ENCODE data around the gene HS1BP3.

The HS1BP3 gene

GRCh38 chr2:20663196-20664070 is 12.5 kb upstream of the HS1BP3 start:
- no peak for DNase-seq

- DNase-seq = no peak
These were observed 11.5 kb upstream of the HS1BP3 start for GRCh38 chr2:20662308-20662937.

- DNase-seq = peak; percentile 73
These were observed 10.8 kb upstream of the HS1BP3 start for GRCh38 chr2:20661421-20662307.

GRCh38 chr2:20660506-20661420 is 9.9 kb upstream of the HS1BP3 start:
- peak; percentile 37 for DNase-seq

GRCh38 chr2:20657522-20658235 is 6.8 kb upstream of the HS1BP3 start:
- no peak for DNase-seq

GRCh38 chr2:20656561-20656960 is 5.7 kb upstream of the HS1BP3 start:
- DNase-seq = no peak

GRCh38 chr2:20654535-20654813 is 3.6 kb upstream of the HS1BP3 start:
- no peak for DNase-seq

GRCh38 chr2:20653695-20654534 is 3.0 kb upstream of the HS1BP3 start:
- DNase-seq = no peak

GRCh38 chr2:20652673-20653575 is 2.0 kb upstream of the HS1BP3 start:
- no peak for DNase-seq

GRCh38 chr2:20652141-20652540 is 1.2 kb upstream of the HS1BP3 start:
- peak; percentile 26 for DNase-seq

- DNase-seq = no peak
These were observed 817 bp upstream of the HS1BP3 start for GRCh38 chr2:20651731-20652099.

- peak; percentile 40 for DNase-seq
These were observed 463 bp downstream of the HS1BP3 start for GRCh38 chr2:20650393-20650876.

- DNase-seq = no peak
These were observed 922 bp downstream of the HS1BP3 start for GRCh38 chr2:20649976-20650375.

- no peak for DNase-seq
These were observed 1.3 kb downstream of the HS1BP3 start for GRCh38 chr2:20649576-20649975.

GRCh38 chr2:20648831-20649230 is 2.1 kb downstream of the HS1BP3 start:
- DNase-seq = no peak

GRCh38 chr2:20648206-20648605 is 2.7 kb downstream of the HS1BP3 start:
- no peak for DNase-seq

GRCh38 chr2:20647738-20648137 is 3.2 kb downstream of the HS1BP3 start:
- DNase-seq = no peak

GRCh38 chr2:20647211-20647610 is 3.7 kb downstream of the HS1BP3 start:
- DNase-seq = no peak

- DNase-seq = no peak
These were observed 4.5 kb downstream of the HS1BP3 start for GRCh38 chr2:20646446-20646845.
